IMR-90 (cell line): ENCODE results near the gene ZBTB9. TPM values are rescaled to one million over a fixed set of nuclear protein-coding genes. Genes with fewer than 3 reads are reported as not detected.

ENCODE experiments used
- ATAC-seq: fragments of 200-7000 bp; cut with Tn5 transposase; 2 replicates; pipeline ENCODE4 v1.9.1; 2020; ENCODE audit warnings: low read depth, mild to moderate bottlenecking, moderate library complexity
- BruUV-seq: library from RNA; stranded (reverse); fragments of 400-500 nt; replicated peaks from 2 replicates; lab custom pipeline; 2021; lab: Mats Ljungman, UMichigan
- CTCF ChIA-PET: fragments of 300-600 bp; formaldehyde crosslinking; extraction: SDS; loops from one replicate; lab custom pipeline; 2021; ENCODE audit warnings: antibody characterized with exemption; lab: Yijun Ruan, JAX
- POLR2A ChIA-PET: fragments of 300-600 bp; sonication (Branson Sonifier 250); formaldehyde crosslinking; loops from one replicate; lab custom pipeline; 2022; ENCODE audit warnings: antibody characterized with exemption; ENCODE audit not compliant: unreplicated experiment; lab: Charles Lee
- DNase-seq: peaks from one replicate; pipeline ENCODE4 v3.0.0; 2013
- H2AFZ ChIP-seq: replicated peaks from 2 replicates; pipeline ENCODE3; 2013; ENCODE audit warnings: low read length, mild to moderate bottlenecking; ENCODE audit not compliant: poor library complexity
- H2AK5ac ChIP-seq: 2 replicates; pipeline ENCODE4 v1.6.1; 2013; ENCODE audit warnings: low read depth, low read length, inconsistent platforms
- H2AK9ac ChIP-seq: replicated peaks from 2 replicates; pipeline ENCODE3; 2013; ENCODE audit warnings: mild to moderate bottlenecking, low read depth, low read length, moderate library complexity; ENCODE audit not compliant: poor library complexity
- H2BK120ac ChIP-seq: 2 replicates; pipeline ENCODE4 v1.6.1; 2013; ENCODE audit warnings: low read depth, low read length, inconsistent platforms
- H2BK15ac ChIP-seq: 3 replicates; pipeline ENCODE4 v1.6.1; 2013; ENCODE audit warnings: low read depth, low read length, inconsistent platforms
- H2BK20ac ChIP-seq: 2 replicates; pipeline ENCODE4 v1.6.1; 2013; ENCODE audit warnings: low read depth, mild to moderate bottlenecking, inconsistent platforms, low read length, moderate library complexity
- H2BK5ac ChIP-seq: 2 replicates; pipeline ENCODE4 v1.6.1; 2013; ENCODE audit warnings: mild to moderate bottlenecking, low read depth, low read length, inconsistent platforms; ENCODE audit not compliant: poor library complexity, severe bottlenecking
- H3K14ac ChIP-seq: replicated peaks from 2 replicates; pipeline ENCODE4 v1.6.1; 2013; ENCODE audit warnings: low read depth, low read length, inconsistent platforms
- H3K18ac ChIP-seq: 2 replicates; pipeline ENCODE4 v1.6.1; 2013; ENCODE audit warnings: low read depth, low read length, control low read depth
- H3K23ac ChIP-seq: 2 replicates; pipeline ENCODE4 v1.6.1; 2013; ENCODE audit warnings: low read depth, low read length, inconsistent platforms
- H3K27ac ChIP-seq: 2 replicates; pipeline ENCODE4 v1.5.1; 2013; ENCODE audit warnings: mild to moderate bottlenecking, control low read depth, low read length; ENCODE audit not compliant: insufficient read depth
- H3K27me3 ChIP-seq: 2 replicates; pipeline ENCODE4 v1.6.1; 2013; ENCODE audit warnings: low read length; ENCODE audit not compliant: control insufficient read depth, insufficient read depth
- H3K36me3 ChIP-seq: 2 replicates; pipeline ENCODE4 v1.6.1; 2013; ENCODE audit warnings: low read length, mixed read lengths; ENCODE audit not compliant: control insufficient read depth, insufficient read depth
- H3K4ac ChIP-seq: 2 replicates; pipeline ENCODE4 v1.6.1; 2013; ENCODE audit warnings: low read depth, low read length, inconsistent platforms
- H3K4me1 ChIP-seq: 2 replicates; pipeline ENCODE4 v1.6.1; 2013; ENCODE audit warnings: low read length, mixed read lengths; ENCODE audit not compliant: control insufficient read depth, insufficient read depth
- H3K4me2 ChIP-seq: 2 replicates; pipeline ENCODE4 v1.6.1; 2013; ENCODE audit warnings: low read depth, mild to moderate bottlenecking, control low read depth, low read length, moderate library complexity
- H3K4me3 ChIP-seq: 2 replicates; pipeline ENCODE4 v1.5.1; 2013; ENCODE audit warnings: low read depth, mild to moderate bottlenecking, control low read depth, low read length, moderate library complexity; ENCODE audit not compliant: insufficient read depth
- H3K56ac ChIP-seq: 2 replicates; pipeline ENCODE4 v1.6.1; 2013; ENCODE audit warnings: low read length, inconsistent platforms; ENCODE audit not compliant: insufficient read depth; ENCODE audit errors: extremely low read depth
- H3K79me1 ChIP-seq, 2 experiments: 2 replicates each; pipeline ENCODE4 v1.6.1; 2013; ENCODE audit warnings: low read length in 2 of 2, inconsistent platforms in 1 of 2, low read depth in 1 of 2
- H3K9ac ChIP-seq: 2 replicates; pipeline ENCODE4 v1.6.1; 2013; ENCODE audit warnings: low read depth, low read length, control low read depth
- H3K9me1 ChIP-seq: 2 replicates; pipeline ENCODE4 v1.6.1; 2013; ENCODE audit warnings: low read length, inconsistent platforms; ENCODE audit not compliant: insufficient read depth
- H3K9me3 ChIP-seq: 2 replicates; pipeline ENCODE4 v1.6.1; 2013; ENCODE audit warnings: low read length; ENCODE audit not compliant: control insufficient read depth, insufficient read depth
- H4K20me1 ChIP-seq: 2 replicates; pipeline ENCODE4 v1.6.1; 2013; ENCODE audit warnings: low read length, inconsistent platforms; ENCODE audit not compliant: insufficient read depth
- H4K5ac ChIP-seq: 2 replicates; pipeline ENCODE4 v1.6.1; 2013; ENCODE audit warnings: mild to moderate bottlenecking, low read depth, low read length, control low read depth
- H4K8ac ChIP-seq, 2 experiments: 2 replicates each; pipeline ENCODE4 v1.6.1; 2013; ENCODE audit warnings: low read depth in 2 of 2, low read length in 2 of 2, control low read depth in 1 of 2, inconsistent platforms in 1 of 2
- H4K91ac ChIP-seq: 2 replicates; pipeline ENCODE4 v1.6.1; 2013; ENCODE audit warnings: low read depth, low read length, inconsistent platforms; ENCODE audit not compliant: insufficient read depth
- BHLHE40 ChIP-seq: fragments of 150-350 bp; IDR thresholded peaks from 2 replicates; pipeline ENCODE4 v1.6.1; 2016; ENCODE audit warnings: mild to moderate bottlenecking, low read depth, low read length
- CEBPB ChIP-seq: IDR thresholded peaks from 2 replicates; pipeline ENCODE4 v1.6.1; 2012; ENCODE audit warnings: low read depth, low read length, improper control_type of control experiment
- CHD1 ChIP-seq: IDR thresholded peaks from 2 replicates; pipeline ENCODE4 v1.6.1; 2012; ENCODE audit warnings: low read depth, low read length, improper control_type of control experiment
- CTCF ChIP-seq: conservative IDR thresholded peaks from 2 replicates; pipeline ENCODE4 v1.5.1; 2012; ENCODE audit warnings: mild to moderate bottlenecking, low read depth, low read length, improper control_type of control experiment
- ELK1 ChIP-seq: fragments of 150-350 bp; IDR thresholded peaks from 2 replicates; pipeline ENCODE4 v1.6.1; 2016; ENCODE audit warnings: low read depth, mild to moderate bottlenecking, low read length, moderate library complexity, borderline replicate concordance
- MAZ ChIP-seq: IDR thresholded peaks from 2 replicates; pipeline ENCODE4 v1.6.1; 2012; ENCODE audit warnings: low read depth, mild to moderate bottlenecking, low read length, improper control_type of control experiment, moderate library complexity, borderline replicate concordance
- NFE2L2 ChIP-seq: fragments of 150-350 bp; IDR thresholded peaks from 2 replicates; pipeline ENCODE4 v1.6.1; 2016; ENCODE audit warnings: low read depth, mild to moderate bottlenecking, low read length
- POLR2A ChIP-seq: IDR thresholded peaks from 2 replicates; pipeline ENCODE4 v1.6.1; 2012; ENCODE audit warnings: mild to moderate bottlenecking, low read depth, low read length
- RAD21 ChIP-seq: IDR thresholded peaks from 2 replicates; pipeline ENCODE4 v1.6.1; 2012; ENCODE audit warnings: low read length, improper control_type of control experiment
- RCOR1 ChIP-seq: IDR thresholded peaks from 2 replicates; pipeline ENCODE4 v1.6.1; 2012; ENCODE audit warnings: mild to moderate bottlenecking, low read length, improper control_type of control experiment; ENCODE audit not compliant: insufficient replicate concordance
- RFX5 ChIP-seq: IDR thresholded peaks from 2 replicates; pipeline ENCODE4 v1.8.0; 2012; ENCODE audit warnings: low read depth, mild to moderate bottlenecking, low read length, moderate library complexity
- USF2 ChIP-seq: fragments of 150-350 bp; IDR thresholded peaks from 2 replicates; pipeline ENCODE4 v1.6.1; 2017; ENCODE audit warnings: mild to moderate bottlenecking, antibody characterized with exemption, low read length, low read depth
- WGBS, 2 experiments: methylation state at CpG; one replicate each; pipeline versions ENCODE4 v1.1.5 to v1.1.7; 2013; ENCODE audit warnings: missing lambda C conversion rate in 2 of 2; ENCODE audit not compliant: insufficient read length in 1 of 2; ENCODE audit errors: extremely low coverage in 2 of 2; 5-methylcytosine and 5-hydroxymethylcytosine counted together
- dilution Hi-C: fragments of 300-500 bp; cut with HindIII; formaldehyde crosslinking; loops from one replicate; pipeline ENCODE4 v1.14.3; 2018; ENCODE audit warnings: low sequenced_read_pairs; ENCODE audit not compliant: unreplicated experiment
- in situ Hi-C: fragments of 300-500 bp; cut with MboI; formaldehyde crosslinking; loops from 3 replicates; pipeline ENCODE4 v1.14.3; 2019; ENCODE audit warnings: low sequenced_read_pairs, inconsistent platforms, mixed read lengths
- intact Hi-C: fragments of 100-400 bp; cut with micrococcal nuclease; formaldehyde crosslinking; loops from 2 replicates; pipeline ENCODE4 v1.10.0; 2022
- polyA plus RNA-seq, 3 experiments: library from polyadenylated mRNA; depleted of rRNA; stranded (reverse); fragments of >200 nt; gene quantifications; 2 replicates each; pipeline ENCODE4 v1.2.3, GENCODE V29; 2012; ENCODE audit warnings: low replicate concordance in 1 of 3
- total RNA-seq: library from RNA; depleted of rRNA; stranded (reverse); fragments of >200 nt; gene quantifications from 2 replicates; pipeline ENCODE4 v1.2.3, GENCODE V29; 2012

Gene ZBTB9
- total and polyA plus RNA-seq, 2 of the 4 experiments (the other 2 are of a cell fraction) = 5.4 to 5.9 TPM

- H2AK5ac ChIP-seq = no peak overlapping the region
- peaks cover 22% of the 10 kb centered on the region for H3K36me3 ChIP-seq
- peaks cover 28% of the 10 kb centered on the region for H3K9me1 ChIP-seq
- ATAC-seq = no peak
- ChIA-PET CTCF (no interaction called here), POLR2A (no interaction called here)
- no peak overlapping the region for H2BK15ac ChIP-seq
- H4K91ac ChIP-seq = no peak overlapping the region
- dilution Hi-C loops (no loop called here), intact Hi-C loops (no loop called here), in situ Hi-C loops (no loop called here)
- H3K4me3 ChIP-seq = no peak overlapping the region
- H4K5ac ChIP-seq = no peak overlapping the region
- H3K56ac ChIP-seq = no peak overlapping the region
- H3K9ac ChIP-seq = no peak overlapping the region
- WGBS, 2 experiments = no CpG with 5 or more reads among the region's 12 CpGs
- no peak overlapping the region for H4K8ac ChIP-seq
- no peak overlapping the region for H3K4me2 ChIP-seq
- no peak overlapping the region for H2AFZ ChIP-seq
- no peak overlapping the region for H2BK20ac ChIP-seq
- no TSS peak for BruUV-seq
- peaks cover 31% of the 10 kb centered on the region for H3K4me1 ChIP-seq
- H3K27ac ChIP-seq = no peak overlapping the region
- peaks cover 24 to 79% of the 10 kb centered on the region in 2 experiments for H3K79me1 ChIP-seq
- H3K23ac ChIP-seq = no peak overlapping the region
- no peak for DNase-seq
- TF ChIP-seq NFE2L2 = no peak
- TF ChIP-seq RAD21 = no peak
- TF ChIP-seq CTCF = no peak
- no peak for TF ChIP-seq USF2
- TF ChIP-seq RFX5 = no peak
- TF ChIP-seq RCOR1 = no peak
- no peak for TF ChIP-seq ELK1
- no peak for TF ChIP-seq POLR2A
- TF ChIP-seq BHLHE40 = no peak
- no peak for TF ChIP-seq CHD1
- no peak for TF ChIP-seq MAZ
- TF ChIP-seq CEBPB = no peak
- H3K14ac ChIP-seq = no peak overlapping the region
- H2BK120ac ChIP-seq = no peak overlapping the region
- H3K4ac ChIP-seq = no peak overlapping the region
- H2AK9ac ChIP-seq = peak overlapping the region; percentile 30
- H2BK5ac ChIP-seq = no peak overlapping the region
- no peaks in the 10 kb centered on the region for H3K27me3 ChIP-seq
- no peak overlapping the region for H3K18ac ChIP-seq
- no peaks in the 10 kb centered on the region for H3K9me3 ChIP-seq
- H4K20me1 ChIP-seq = peaks cover 39% of the 10 kb centered on the region
Observed at GRCh38 chr6:33431880-33432541, 22.4 kb upstream of the ZBTB9 start.
